Colonic mucosa (tissue), 4 donors: ENCODE data around the gene PDE1A. TPM values are rescaled to one million over a fixed set of nuclear protein-coding genes. Genes with fewer than 3 reads are reported as not detected.

Experiments used
- DNase-seq: peaks from one replicate; pipeline ENCODE4 v3.0.0-alpha.2; 2020
- H3K27ac ChIP-seq: fragments of 200-600 bp; one replicate; pipeline ENCODE4 v1.8.0; 2021
- H3K27me3 ChIP-seq: fragments of 200-600 bp; one replicate; pipeline ENCODE4 v1.8.0; 2021
- H3K36me3 ChIP-seq: fragments of 200-600 bp; one replicate; pipeline ENCODE4 v1.8.0; 2021
- H3K4me1 ChIP-seq: fragments of 200-600 bp; one replicate; pipeline ENCODE4 v1.8.0; 2021; ENCODE audit warnings: mild to moderate bottlenecking
- H3K4me3 ChIP-seq: fragments of 200-600 bp; one replicate; pipeline ENCODE4 v1.8.0; 2021
- H3K9ac ChIP-seq, 2 donors: one replicate each; pipeline ENCODE4 v1.7.0; 2013; ENCODE audit warnings: control low read depth in 2 of 2, low read depth in 2 of 2, low read length in 2 of 2
- H3K9me3 ChIP-seq: fragments of 200-600 bp; one replicate; pipeline ENCODE4 v1.8.0; 2021
- intact Hi-C: fragments of 100-400 bp; cut with DNase I; formaldehyde crosslinking; loops from one replicate; pipeline ENCODE4 v1.14.1; 2022
- total RNA-seq, 2 donors: library from RNA; stranded (reverse); fragmentation: NEBNext Ultra II Directional in 1 of 2; extraction: Animal tissue kit (Norgen Biotek cat#: 25700) in 1 of 2; gene quantifications; one replicate each; pipeline ENCODE4 v1.2.1, GENCODE V29; 2021
- TF ChIP-seq, protein P1 (sequence below): fragments of 200-600 bp; IDR thresholded peaks from one replicate; pipeline ENCODE4 v1.8.0; 2022; ENCODE audit warnings: antibody characterized with exemption, mild to moderate bottlenecking
- donor health status: healthy.
- donor health status: DM: no; HTN: no; CAD: no.
- donor health status: DM: no; HTN: no; CAD: no.

Gene PDE1A
- total RNA-seq, 2 donors from 2014 or later: 1.7 to 3.9 TPM

DNA sequence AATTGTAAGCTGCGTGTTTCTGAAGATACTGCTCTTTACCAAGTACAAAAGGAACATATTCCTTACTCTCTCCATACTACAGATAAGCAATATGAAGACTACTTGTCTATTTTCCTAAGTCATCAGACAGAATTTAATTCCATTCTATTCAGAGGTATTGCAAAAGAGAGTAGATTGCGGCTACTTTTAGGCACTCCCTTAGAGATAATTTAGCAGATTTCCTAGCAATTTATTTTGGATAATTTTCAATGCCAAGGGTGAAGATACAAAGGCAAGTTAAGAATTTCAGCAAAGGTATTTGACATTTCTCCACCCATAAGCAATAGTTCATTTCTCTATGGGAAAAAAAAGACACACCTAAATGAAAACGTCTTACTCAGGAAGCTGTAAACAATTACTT, 161.1 kb downstream of the PDE1A start:
- TF ChIP-seq, protein P1, sequence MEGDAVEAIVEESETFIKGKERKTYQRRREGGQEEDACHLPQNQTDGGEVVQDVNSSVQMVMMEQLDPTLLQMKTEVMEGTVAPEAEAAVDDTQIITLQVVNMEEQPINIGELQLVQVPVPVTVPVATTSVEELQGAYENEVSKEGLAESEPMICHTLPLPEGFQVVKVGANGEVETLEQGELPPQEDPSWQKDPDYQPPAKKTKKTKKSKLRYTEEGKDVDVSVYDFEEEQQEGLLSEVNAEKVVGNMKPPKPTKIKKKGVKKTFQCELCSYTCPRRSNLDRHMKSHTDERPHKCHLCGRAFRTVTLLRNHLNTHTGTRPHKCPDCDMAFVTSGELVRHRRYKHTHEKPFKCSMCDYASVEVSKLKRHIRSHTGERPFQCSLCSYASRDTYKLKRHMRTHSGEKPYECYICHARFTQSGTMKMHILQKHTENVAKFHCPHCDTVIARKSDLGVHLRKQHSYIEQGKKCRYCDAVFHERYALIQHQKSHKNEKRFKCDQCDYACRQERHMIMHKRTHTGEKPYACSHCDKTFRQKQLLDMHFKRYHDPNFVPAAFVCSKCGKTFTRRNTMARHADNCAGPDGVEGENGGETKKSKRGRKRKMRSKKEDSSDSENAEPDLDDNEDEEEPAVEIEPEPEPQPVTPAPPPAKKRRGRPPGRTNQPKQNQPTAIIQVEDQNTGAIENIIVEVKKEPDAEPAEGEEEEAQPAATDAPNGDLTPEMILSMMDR: no peak
- no peaks in the 10 kb centered on the region for H3K36me3 ChIP-seq
- DNase-seq: no peak
- no peak overlapping the region for H3K27ac ChIP-seq
- H3K9me3 ChIP-seq: no peaks in the 10 kb centered on the region
- no peak overlapping the region for H3K9ac ChIP-seq
- intact Hi-C loops: no loop called here
- no peaks in the 10 kb centered on the region for H3K27me3 ChIP-seq
- H3K4me1 ChIP-seq: no peaks in the 10 kb centered on the region
- no peak overlapping the region for H3K4me3 ChIP-seq

DNA sequence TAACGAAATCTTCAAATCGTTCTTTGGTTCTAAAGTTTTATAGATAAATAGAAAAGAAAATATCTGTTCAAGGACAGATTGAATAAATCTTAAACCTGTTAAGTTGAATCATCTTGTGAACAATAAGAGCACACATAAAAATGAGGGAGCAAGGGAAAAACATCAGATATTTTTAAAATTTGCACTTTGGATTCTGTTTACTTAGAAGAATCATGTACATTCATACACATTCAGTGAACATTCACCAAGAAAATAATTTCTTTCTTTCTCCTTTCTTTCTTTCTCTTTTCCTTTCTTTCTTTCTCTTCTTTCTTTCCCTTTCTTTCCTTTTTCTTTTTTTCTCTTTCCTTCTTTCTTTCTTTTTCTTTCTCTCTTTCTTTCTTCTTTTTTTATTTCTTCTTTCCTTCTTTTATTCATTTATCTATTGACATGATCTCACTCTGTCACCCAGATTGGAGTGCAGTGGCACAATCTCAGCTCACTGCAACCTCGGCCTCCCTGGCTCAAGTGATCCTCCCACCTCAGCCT, 164.9 kb downstream of the PDE1A start:
- intact Hi-C loops: no loop called here

GRCh38 chr2:182259629-182260150, 167.1 kb downstream of the PDE1A start:
- TF ChIP-seq, protein P1: no peak
- Histone ChIP-seq H3K4me1 (no peaks in the 10 kb centered on the region), H3K4me3 (no peak overlapping the region), H3K9ac (no peak overlapping the region), H3K27ac (no peak overlapping the region), H3K9me3 (no peaks in the 10 kb centered on the region), H3K27me3 (no peaks in the 10 kb centered on the region), H3K36me3 (no peaks in the 10 kb centered on the region)
- intact Hi-C loops: no loop called here
- no peak for DNase-seq

More for the DNA sequence above, 164.9 kb downstream of the PDE1A start:
- Histone ChIP-seq H3K9me3 (no peaks in the 10 kb centered on the region), H3K4me1 (no peaks in the 10 kb centered on the region), H3K36me3 (no peaks in the 10 kb centered on the region), H3K27ac (no peak overlapping the region), H3K27me3 (no peaks in the 10 kb centered on the region), H3K4me3 (no peak overlapping the region), H3K9ac (no peak overlapping the region)
- DNase-seq: no peak
- TF ChIP-seq, protein P1: no peak

GRCh38 chr2:182252534-182252933, 174.3 kb downstream of the PDE1A start:
- TF ChIP-seq, protein P1: no peak
- H3K4me1 ChIP-seq: no peaks in the 10 kb centered on the region
- no peak overlapping the region for H3K27ac ChIP-seq
- no peaks in the 10 kb centered on the region for H3K9me3 ChIP-seq
- intact Hi-C loops: no loop called here
- no peak overlapping the region for H3K9ac ChIP-seq
- H3K27me3 ChIP-seq: no peaks in the 10 kb centered on the region
- no peak overlapping the region for H3K4me3 ChIP-seq
- DNase-seq: no peak
- no peaks in the 10 kb centered on the region for H3K36me3 ChIP-seq

DNA sequence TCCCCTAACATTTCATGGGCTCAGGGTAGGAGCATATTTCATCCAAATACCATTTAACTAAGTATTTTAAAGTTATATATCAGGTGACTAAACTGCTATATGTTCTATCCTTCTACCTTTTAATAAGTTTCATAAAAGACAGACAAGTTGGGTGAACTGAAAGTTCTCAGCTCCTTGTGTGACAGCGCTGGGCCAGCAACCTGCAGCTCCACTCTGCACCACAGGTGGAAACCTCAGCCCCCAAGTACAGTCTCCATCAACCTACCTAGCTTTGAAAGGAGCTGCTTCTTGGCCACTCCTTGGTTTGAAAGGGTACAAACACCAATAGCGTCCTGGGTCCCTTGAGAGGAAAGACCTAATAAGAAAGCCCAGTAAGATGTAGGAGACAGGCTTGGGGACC, 177.9 kb downstream of the PDE1A start:
- Histone ChIP-seq H3K36me3 (no peaks in the 10 kb centered on the region), H3K27ac (no peak overlapping the region), H3K4me3 (no peak overlapping the region), H3K9me3 (no peaks in the 10 kb centered on the region), H3K9ac (no peak overlapping the region), H3K27me3 (no peaks in the 10 kb centered on the region), H3K4me1 (no peaks in the 10 kb centered on the region)
- TF ChIP-seq, protein P1: no peak
- intact Hi-C loops: loop anchor here (5.0 kb wide), 1 partner anchor 398 kb away; no protein-coding TSS in a partner anchor
- no peak for DNase-seq
